ENCODE measurements around the gene MDC1.

The MDC1 gene

GRCh38 chr6:30744054-30744805 is 27.1 kb upstream of the MDC1 start, which contains the start of gene IER3 (continued):
- TF ChIP-seq ZNF610 (tag by site-specific recombination; IDR thresholded peaks at IDR 0.05; ENCODE audit: borderline replicate concordance) (peak; percentile 64; the same call in 1 of the 2 replicates), ZNF837 (tag by site-specific recombination; IDR thresholded peaks at IDR 0.05) (no peak), ZNF791 (tag by site-specific recombination; IDR thresholded peaks at IDR 0.05) (no peak)

- peaks cover 18 to 31% of the 10 kb centered on the region in 2 experiments; a peak in 2 of 3 replicates for H3K36me3 ChIP-seq (ENCODE audit: control insufficient read depth in 2 of 2, insufficient read depth in 1 of 2, low read length in 2 of 2)
- CTCF ChIA-PET = interaction anchor here (0.5 to 2.7 kb wide), 15 partner anchors 9 to 359 kb away, joined by 3 to 20 read pairs (median 4); partner anchors contain the start of gene MDC1
- peak overlapping the region; percentile 94 for H3K27ac ChIP-seq (ENCODE audit: extremely low read depth, low read depth, low read length)
- no peaks in the 10 kb centered on the region for H3K9me3 ChIP-seq (ENCODE audit: control insufficient read depth, insufficient read depth, low read depth, low read length)
- POLR2A ChIA-PET = interaction anchor here (0.5 to 4.0 kb wide), 28 partner anchors 9 to 177 kb away, joined by 3 to 84 read pairs (median 6); partner anchors contain the start of genes MDC1, TUBB and VARS2
- peak overlapping the region; percentile 67 for H3K4me3 ChIP-seq (ENCODE audit: low read depth, low read length)
- H3K4me1 ChIP-seq (ENCODE audit: control insufficient read depth, insufficient read depth, low read length) = 0 out of 2 replicates have a peak, but pooled peaks cover under 1% of the 10 kb centered on the region
- TF ChIP-seq ZNF830 (tag by site-specific recombination; IDR thresholded peaks at IDR 0.05; ENCODE audit: low read depth) = no peak
- no peak for TF ChIP-seq ZNF580 (tag by site-specific recombination; IDR thresholded peaks at IDR 0.05)
- TF ChIP-seq ZSCAN5A (tag by site-specific recombination; IDR thresholded peaks at IDR 0.05) = 0 out of 2 replicates have a peak, but pooled peaks have one; percentile 3
- no peak for TF ChIP-seq ZNF707 (tag by site-specific recombination; IDR thresholded peaks at IDR 0.05)
- TF ChIP-seq PRDM2 (tag by site-specific recombination; IDR thresholded peaks at IDR 0.05; ENCODE audit: borderline replicate concordance) = no peak
- no peak for TF ChIP-seq ZNF274 (IDR thresholded peaks at IDR 0.05; ENCODE audit: low read length)
- no peak for TF ChIP-seq ZNF274 (tag by site-specific recombination; IDR thresholded peaks at IDR 0.05; ENCODE audit: borderline replicate concordance)
- TF ChIP-seq ZNF645 (tag by site-specific recombination; IDR thresholded peaks at IDR 0.05) = 0 out of 2 replicates have a peak, but pooled peaks have one; percentile 39
- TF ChIP-seq ZNF629 (tag by site-specific recombination; IDR thresholded peaks at IDR 0.05) = no peak
- no peak for TF ChIP-seq ZNF157 (tag by site-specific recombination; IDR thresholded peaks at IDR 0.05)
- TF ChIP-seq SP7 (tag by site-specific recombination; IDR thresholded peaks at IDR 0.05) = peak; percentile 9; the same call in 1 of the 2 replicates
- TF ChIP-seq BCL11B (tag by site-specific recombination; IDR thresholded peaks at IDR 0.05; ENCODE audit: low read depth) = 0 out of 2 replicates have a peak, but pooled peaks have one; percentile 7
- peak; percentile 50; the same call in 1 of the 2 replicates for TF ChIP-seq ZBTB11 (tag by site-specific recombination; conservative IDR thresholded peaks at IDR 0.05; ENCODE audit: low read depth)
- TF ChIP-seq ZNF600 (tag by site-specific recombination; IDR thresholded peaks at IDR 0.05) = peak; percentile 16; the same call in 1 of the 2 replicates
- TF ChIP-seq ZBTB44 (tag by site-specific recombination; IDR thresholded peaks at IDR 0.05) = 0 out of 2 replicates have a peak, but pooled peaks have one; percentile 29
Observed at GRCh38 chr6:30743099-30744053, 26.3 kb upstream of the MDC1 start.
